ENCODE measurements around the gene SMCR8.
A peak's percentile ranks its signal among the peaks of the same experiment; 100 is the strongest.
"Not testable (repeated sequence)": the region's sequence is repeated elsewhere in the genome, so short reads cannot be mapped to it uniquely, and the experiment has no call there.

The SMCR8 gene

GRCh38 chr17:18361837-18362697, 47.0 kb downstream of the SMCR8 start:
- DNase-seq = no peak

DNA sequence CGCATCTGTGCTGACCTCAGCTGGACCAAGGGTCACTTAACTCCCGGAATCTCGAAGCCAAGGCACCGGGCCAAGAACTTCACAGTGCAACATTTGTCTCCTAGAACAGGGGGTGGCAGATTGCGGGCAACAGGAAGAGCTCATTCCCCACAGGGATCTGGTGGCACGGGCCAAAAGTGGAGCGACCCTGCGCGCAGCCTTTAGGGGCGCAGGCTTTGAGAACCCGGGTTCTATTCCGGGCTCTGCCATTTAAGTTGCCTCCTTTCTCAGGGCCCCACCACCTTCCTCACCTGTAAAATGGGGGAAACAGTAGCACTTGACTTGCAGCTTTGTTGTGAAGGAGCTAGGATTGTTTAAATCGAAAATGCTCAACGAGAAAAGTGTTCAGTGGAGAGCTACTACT, 47.6 kb downstream of the SMCR8 start:
- peak; percentile 25 for DNase-seq

GRCh38 chr17:18363101-18364049, 48.3 kb downstream of the SMCR8 start, which contains the start of gene SHMT1:
TSS of gene SHMT1 (minus strand) at chr17:18363550. CDS start at chr17:18355981, 7,569 bp downstream.
- DNase-seq = peak; percentile 97

DNA sequence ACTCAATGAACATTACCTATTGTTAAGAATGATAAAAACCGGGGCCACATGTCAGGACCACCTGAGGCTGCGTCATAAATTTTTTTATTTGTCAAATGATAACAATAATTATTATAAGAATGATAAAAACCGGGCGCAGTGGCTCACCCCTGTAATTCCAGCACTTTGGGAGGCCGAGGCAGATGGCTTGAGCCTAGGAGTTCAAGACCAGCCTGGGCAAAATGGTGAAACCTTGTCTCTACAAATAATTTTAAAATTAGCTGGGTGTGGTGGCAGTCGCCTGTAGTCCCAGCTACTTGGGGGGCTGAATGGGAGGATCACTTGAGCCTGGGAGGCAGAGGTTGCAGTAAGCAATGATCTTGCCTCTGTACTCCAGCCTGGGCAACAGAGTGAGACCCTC, 49.1 kb downstream of the SMCR8 start:
- no peak for DNase-seq

GRCh38 chr17:18368946-18369345, 53.9 kb downstream of the SMCR8 start:
- DNase-seq = no peak

DNA sequence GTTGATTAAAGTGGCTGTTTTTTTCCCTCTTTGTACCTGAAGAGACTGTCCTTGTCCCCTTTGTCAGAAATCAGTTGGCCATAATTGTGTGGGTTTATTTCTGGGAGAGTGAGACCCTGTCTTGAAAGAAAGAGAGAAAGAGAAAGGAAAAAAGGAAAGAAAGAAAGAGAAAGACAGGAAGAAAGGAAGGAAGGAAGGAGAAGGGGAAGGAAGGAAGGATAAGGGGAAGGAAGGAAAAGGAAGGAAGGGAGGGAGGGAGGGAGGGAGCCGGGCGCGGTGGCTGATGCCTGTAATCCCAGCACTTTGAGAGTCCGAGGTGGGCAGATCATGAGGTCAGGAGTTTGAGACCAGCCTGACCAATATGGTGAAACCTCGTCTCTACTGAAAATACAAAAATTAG, 55.7 kb downstream of the SMCR8 start:
- no peak for DNase-seq

DNA sequence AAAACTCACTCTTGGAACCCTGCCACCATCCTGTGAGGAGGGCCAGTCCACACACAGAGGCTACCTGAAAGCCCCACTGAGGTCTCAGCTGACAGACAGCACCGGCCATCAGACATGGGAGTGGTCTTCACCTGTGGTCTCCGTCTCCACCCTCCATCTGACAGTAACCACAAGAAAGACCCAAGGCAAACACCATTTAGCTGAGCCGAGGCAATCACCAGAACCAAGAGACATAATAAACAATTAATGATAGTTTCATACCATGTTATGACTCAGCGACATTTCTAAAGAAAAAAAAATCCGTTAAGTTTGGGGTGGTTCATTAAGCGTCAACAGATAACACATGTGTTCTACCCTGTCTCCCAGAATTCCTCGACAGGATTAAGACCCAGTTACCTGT, 56.4 kb downstream of the SMCR8 start:
- DNase-seq = no peak

- not testable (repeated sequence) for DNase-seq
These were observed 58.1 kb downstream of the SMCR8 start for GRCh38 chr17:18373181-18373580.

- no peak for DNase-seq
These were observed 59.1 kb downstream of the SMCR8 start for GRCh38 chr17:18374216-18374615.
